Cardiac septum (tissue), 1 donor: ENCODE measurements around the gene SNAPC1. TPM values are rescaled to one million over a fixed set of nuclear protein-coding genes. Genes with fewer than 3 reads are reported as not detected.
"Not testable (repeated sequence)": the region's sequence is repeated elsewhere in the genome, so short reads cannot be mapped to it uniquely, and the experiment has no call there.

Experiments
- DNase-seq: peaks from one replicate; pipeline ENCODE4 v3.0.0-alpha.2; 2020; ENCODE audit warnings: low spot score
- intact Hi-C: fragments of 100-400 bp; cut with DNase I; formaldehyde crosslinking; loops from one replicate; pipeline ENCODE4 v1.14.0; 2022
- long read RNA-seq: library from polyadenylated mRNA; unstranded; transcript quantifications from one replicate; pipeline ENCODE4 v2.0.0, GENCODE V29; 2021
- total RNA-seq: library from RNA; stranded (reverse); fragmentation: NEBNext Ultra II Directional; extraction: Animal tissue kit (Norgen Biotek cat#: 25700); gene quantifications from one replicate; pipeline ENCODE4 v1.2.1, GENCODE V29; 2021
- donor health status: DM: no; HTN: no; CAD: no.

The SNAPC1 gene
- total RNA-seq: 5.0 TPM
- long read RNA-seq, transcript SNAPC1-201 (10 exons, 2,656 nt): major isoform, 10 of 12 reads
- long read RNA-seq, partial matches to known transcripts: 0 of 12 reads
- long read RNA-seq, other reads (novel, unspliced or antisense): 2 of 12 reads

GRCh38 chr14:61761959-61762786, at the start of gene SNAPC1:
Gene SNAPC1 (plus strand): TSS chr14:61762420. CDS start chr14:61762461, 41 bp downstream.
- intact Hi-C loops: loop anchor here (2.0 kb wide), 2 partner anchors 291 to 299 kb away; no protein-coding TSS in a partner anchor
- DNase-seq: peak; percentile 97

- no peak for DNase-seq
- intact Hi-C loops: no loop called here
Measured at GRCh38 chr14:61713724-61714437, 48.3 kb upstream of the SNAPC1 start.

GRCh38 chr14:61716956-61717355, 45.3 kb upstream of the SNAPC1 start:
- no peak for DNase-seq
- intact Hi-C loops: no loop called here

- intact Hi-C loops: no loop called here
Measured at GRCh38 chr14:61718039-61718438, 44.2 kb upstream of the SNAPC1 start.

GRCh38 chr14:61719344-61720293, 42.6 kb upstream of the SNAPC1 start:
- no peak for DNase-seq
- intact Hi-C loops: no loop called here

More at GRCh38 chr14:61718039-61718438, 44.2 kb upstream of the SNAPC1 start:
- DNase-seq: no peak

GRCh38 chr14:61720294-61720661, 41.9 kb upstream of the SNAPC1 start:
- no peak for DNase-seq
- intact Hi-C loops: no loop called here

- DNase-seq: no peak
- intact Hi-C loops: no loop called here
Measured at GRCh38 chr14:61720741-61721140, 41.5 kb upstream of the SNAPC1 start.

- intact Hi-C loops: no loop called here
Measured at GRCh38 chr14:61724133-61724532, 38.1 kb upstream of the SNAPC1 start.

GRCh38 chr14:61726778-61727658, 35.2 kb upstream of the SNAPC1 start:
- intact Hi-C loops: no loop called here
- DNase-seq: no peak

More at GRCh38 chr14:61724133-61724532, 38.1 kb upstream of the SNAPC1 start:
- DNase-seq: no peak

- no peak for DNase-seq
- intact Hi-C loops: loop anchor here (5.0 kb wide), 1 partner anchor 269 kb away; no protein-coding TSS in a partner anchor
Measured at GRCh38 chr14:61730756-61731373, 31.4 kb upstream of the SNAPC1 start.

- intact Hi-C loops: loop anchor here (5.0 kb wide), 1 partner anchor 272 kb away; no protein-coding TSS in a partner anchor
Measured at GRCh38 chr14:61733972-61734371, 28.2 kb upstream of the SNAPC1 start.

GRCh38 chr14:61736751-61737150, 25.5 kb upstream of the SNAPC1 start:
- intact Hi-C loops: no loop called here
- no peak for DNase-seq

More at GRCh38 chr14:61733972-61734371, 28.2 kb upstream of the SNAPC1 start:
- no peak for DNase-seq

GRCh38 chr14:61737915-61738314, 24.3 kb upstream of the SNAPC1 start:
- no peak for DNase-seq
- intact Hi-C loops: no loop called here

GRCh38 chr14:61739133-61739532, 23.1 kb upstream of the SNAPC1 start:
- intact Hi-C loops: no loop called here
- DNase-seq: no peak

GRCh38 chr14:61742371-61742770, 19.8 kb upstream of the SNAPC1 start:
- DNase-seq: no peak
- intact Hi-C loops: no loop called here

- no peak for DNase-seq
- intact Hi-C loops: no loop called here
Measured at GRCh38 chr14:61744238-61744637, 18.0 kb upstream of the SNAPC1 start.

GRCh38 chr14:61746346-61746745, 15.9 kb upstream of the SNAPC1 start:
- intact Hi-C loops: not testable (repeated sequence)

GRCh38 chr14:61746881-61747280, 15.3 kb upstream of the SNAPC1 start:
- intact Hi-C loops: no loop called here
- DNase-seq: no peak

More at GRCh38 chr14:61746346-61746745, 15.9 kb upstream of the SNAPC1 start:
- not testable (repeated sequence) for DNase-seq
